ENCODE results near the gene AKT3.

AKT3 gene

GRCh38 chr1:243745356-243745755 lies 104.7 kb downstream of the AKT3 start:
- TF ChIP-seq, protein P1, sequence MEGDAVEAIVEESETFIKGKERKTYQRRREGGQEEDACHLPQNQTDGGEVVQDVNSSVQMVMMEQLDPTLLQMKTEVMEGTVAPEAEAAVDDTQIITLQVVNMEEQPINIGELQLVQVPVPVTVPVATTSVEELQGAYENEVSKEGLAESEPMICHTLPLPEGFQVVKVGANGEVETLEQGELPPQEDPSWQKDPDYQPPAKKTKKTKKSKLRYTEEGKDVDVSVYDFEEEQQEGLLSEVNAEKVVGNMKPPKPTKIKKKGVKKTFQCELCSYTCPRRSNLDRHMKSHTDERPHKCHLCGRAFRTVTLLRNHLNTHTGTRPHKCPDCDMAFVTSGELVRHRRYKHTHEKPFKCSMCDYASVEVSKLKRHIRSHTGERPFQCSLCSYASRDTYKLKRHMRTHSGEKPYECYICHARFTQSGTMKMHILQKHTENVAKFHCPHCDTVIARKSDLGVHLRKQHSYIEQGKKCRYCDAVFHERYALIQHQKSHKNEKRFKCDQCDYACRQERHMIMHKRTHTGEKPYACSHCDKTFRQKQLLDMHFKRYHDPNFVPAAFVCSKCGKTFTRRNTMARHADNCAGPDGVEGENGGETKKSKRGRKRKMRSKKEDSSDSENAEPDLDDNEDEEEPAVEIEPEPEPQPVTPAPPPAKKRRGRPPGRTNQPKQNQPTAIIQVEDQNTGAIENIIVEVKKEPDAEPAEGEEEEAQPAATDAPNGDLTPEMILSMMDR (conservative IDR thresholded peaks at IDR 0.05; ENCODE audit: low read length): no peak
- TF ChIP-seq EZH2phosphoT487 (IDR thresholded peaks at IDR 0.05; ENCODE audit: borderline replicate concordance): no peak
- Histone ChIP-seq H2AFZ (ENCODE audit: low read length) (no peak overlapping the region), H3K9me2 (replicated peaks; ENCODE audit: low read depth, low read length) (no peaks in the 10 kb centered on the region), H3K9ac (ENCODE audit: low read depth, low read length, poor library complexity, severe bottlenecking) (no peak overlapping the region), H3K79me2 (ENCODE audit: insufficient read depth, low read length) (no peaks in the 10 kb centered on the region), H3K4me1 (ENCODE audit: insufficient read depth, low read length, poor library complexity, severe bottlenecking) (no peaks in the 10 kb centered on the region), H3K27me3 (ENCODE audit: insufficient read depth, low read length, poor library complexity, severe bottlenecking) (no peaks in the 10 kb centered on the region), H4K20me1 (ENCODE audit: insufficient read depth, low read length, poor library complexity, severe bottlenecking) (no peaks in the 10 kb centered on the region), H3K4me2 (ENCODE audit: low read depth, low read length, poor library complexity, severe bottlenecking) (no peak overlapping the region), H3K36me3 (ENCODE audit: insufficient read depth, low read length) (no peaks in the 10 kb centered on the region), H3K9me3 (ENCODE audit: insufficient read depth, low read depth, low read length) (no peaks in the 10 kb centered on the region), H3F3A (ENCODE audit: low read depth) (no peaks in the 10 kb centered on the region), H3K4me3 (ENCODE audit: low read length, poor library complexity, severe bottlenecking) (no peak overlapping the region)

DNA sequence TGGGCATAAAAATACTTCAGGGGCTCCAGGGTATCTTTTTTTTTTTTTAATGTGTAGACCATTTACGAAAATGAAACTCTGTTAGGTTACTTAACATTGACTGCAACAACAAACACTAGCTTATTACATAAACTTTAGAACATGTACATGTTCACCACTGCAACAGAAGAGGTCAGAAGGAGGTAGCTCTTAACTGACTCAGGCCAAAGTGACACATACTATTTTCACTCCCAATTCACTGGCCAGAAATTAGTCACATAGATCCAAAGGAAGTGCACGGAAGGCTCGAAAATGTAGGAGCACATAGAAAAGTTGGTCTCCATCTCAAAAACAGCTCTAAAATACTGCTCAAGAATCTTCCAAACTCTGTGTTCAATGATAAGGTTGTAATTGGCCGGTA lies 107.2 kb downstream of the AKT3 start:
- H3K27me3 ChIP-seq (ENCODE audit: insufficient read depth, low read length, poor library complexity, severe bottlenecking): no peaks in the 10 kb centered on the region
- TF ChIP-seq, protein P1 (conservative IDR thresholded peaks at IDR 0.05; ENCODE audit: low read length): no peak
- TF ChIP-seq EZH2phosphoT487 (IDR thresholded peaks at IDR 0.05; ENCODE audit: borderline replicate concordance): no peak
- H3K4me3 ChIP-seq (ENCODE audit: low read length, poor library complexity, severe bottlenecking): no peak overlapping the region
- H2AFZ ChIP-seq (ENCODE audit: low read length): no peak overlapping the region
- H3K36me3 ChIP-seq (ENCODE audit: insufficient read depth, low read length): no peaks in the 10 kb centered on the region
- H3F3A ChIP-seq (ENCODE audit: low read depth): no peaks in the 10 kb centered on the region
- no peaks in the 10 kb centered on the region for H3K79me2 ChIP-seq (ENCODE audit: insufficient read depth, low read length)
- H3K9ac ChIP-seq (ENCODE audit: low read depth, low read length, poor library complexity, severe bottlenecking): no peak overlapping the region
- no peaks in the 10 kb centered on the region for H3K4me1 ChIP-seq (ENCODE audit: insufficient read depth, low read length, poor library complexity, severe bottlenecking)
- H3K9me3 ChIP-seq (ENCODE audit: insufficient read depth, low read depth, low read length): no peaks in the 10 kb centered on the region
- no peaks in the 10 kb centered on the region for H4K20me1 ChIP-seq (ENCODE audit: insufficient read depth, low read length, poor library complexity, severe bottlenecking)
- H3K4me2 ChIP-seq (ENCODE audit: low read depth, low read length, poor library complexity, severe bottlenecking): no peak overlapping the region
- H3K9me2 ChIP-seq (replicated peaks; ENCODE audit: low read depth, low read length): no peaks in the 10 kb centered on the region

- TF ChIP-seq, protein P1 (conservative IDR thresholded peaks at IDR 0.05; ENCODE audit: low read length): no peak
- no peak for TF ChIP-seq EZH2phosphoT487 (IDR thresholded peaks at IDR 0.05; ENCODE audit: borderline replicate concordance)
- Histone ChIP-seq H3K4me3 (ENCODE audit: low read length, poor library complexity, severe bottlenecking) (no peak overlapping the region), H3K36me3 (ENCODE audit: insufficient read depth, low read length) (no peaks in the 10 kb centered on the region), H3K4me1 (ENCODE audit: insufficient read depth, low read length, poor library complexity, severe bottlenecking) (no peaks in the 10 kb centered on the region), H3K9me3 (ENCODE audit: insufficient read depth, low read depth, low read length) (no peaks in the 10 kb centered on the region), H3K79me2 (ENCODE audit: insufficient read depth, low read length) (no peaks in the 10 kb centered on the region), H3K9me2 (replicated peaks; ENCODE audit: low read depth, low read length) (no peaks in the 10 kb centered on the region), H3K4me2 (ENCODE audit: low read depth, low read length, poor library complexity, severe bottlenecking) (no peak overlapping the region), H2AFZ (ENCODE audit: low read length) (no peak overlapping the region), H3F3A (ENCODE audit: low read depth) (no peaks in the 10 kb centered on the region), H3K9ac (ENCODE audit: low read depth, low read length, poor library complexity, severe bottlenecking) (no peak overlapping the region), H4K20me1 (ENCODE audit: insufficient read depth, low read length, poor library complexity, severe bottlenecking) (no peaks in the 10 kb centered on the region), H3K27me3 (ENCODE audit: insufficient read depth, low read length, poor library complexity, severe bottlenecking) (no peaks in the 10 kb centered on the region)
Observed at GRCh38 chr1:243740255-243740999, 109.6 kb downstream of the AKT3 start.
